Natural killer cell (primary cell): ENCODE results near the gene ITGA3. TPM values are rescaled to one million over a fixed set of nuclear protein-coding genes. Genes with fewer than 3 reads are reported as not detected.

Experiments used
- ATAC-seq, 3 donors: fragments of 150-1000 bp in 2 of 3; fragments of 200-7000 bp in 1 of 3; cut with Tn5 transposase; 1 replicate in 1 of 3; 2 replicates in 2 of 3; pipeline ENCODE4 v1.10.0; 2021; ENCODE audit warnings: mild to moderate bottlenecking in 2 of 3, moderate library complexity in 2 of 3
- DNase-seq, 2 donors: peaks; one replicate each; pipeline versions ENCODE4 v3.0.0 to v3.0.0-alpha.2; 2013 to 2021; ENCODE audit warnings: mixed read lengths in 1 of 2
- H3K27ac ChIP-seq: one replicate; pipeline ENCODE4 v1.5.1; 2013; ENCODE audit warnings: mild to moderate bottlenecking, low read length
- H3K27me3 ChIP-seq: one replicate; pipeline ENCODE4 v1.6.1; 2013; ENCODE audit warnings: low read length; ENCODE audit not compliant: control insufficient read depth, insufficient read depth
- H3K36me3 ChIP-seq: one replicate; pipeline ENCODE4 v1.6.1; 2013; ENCODE audit warnings: low read length; ENCODE audit not compliant: control insufficient read depth, insufficient read depth
- H3K4me1 ChIP-seq: one replicate; pipeline ENCODE4 v1.6.1; 2013; ENCODE audit warnings: low read length; ENCODE audit not compliant: control insufficient read depth, insufficient read depth
- H3K4me3 ChIP-seq: one replicate; pipeline ENCODE4 v1.5.1; 2013; ENCODE audit warnings: low read length
- H3K9me3 ChIP-seq: one replicate; pipeline ENCODE4 v1.6.1; 2013; ENCODE audit warnings: low read length; ENCODE audit not compliant: control insufficient read depth, insufficient read depth
- H3K27ac Mint-ChIP-seq, 2 donors: one replicate each; pipeline ENCODE4 v1.8.0; 2022; ENCODE audit warnings: mild to moderate bottlenecking in 2 of 2, mixed read lengths in 2 of 2, moderate library complexity in 1 of 2
- H3K27me3 Mint-ChIP-seq, 2 donors: one replicate each; pipeline ENCODE4 v1.8.0; 2022; ENCODE audit warnings: low read depth in 2 of 2, mixed read lengths in 2 of 2
- H3K36me3 Mint-ChIP-seq: one replicate; pipeline ENCODE4 v1.8.0; 2022; ENCODE audit warnings: mixed read lengths
- H3K4me1 Mint-ChIP-seq, 2 donors: one replicate each; pipeline ENCODE4 v1.8.0; 2022; ENCODE audit warnings: mixed read lengths in 2 of 2
- H3K4me3 Mint-ChIP-seq: one replicate; pipeline ENCODE4 v1.8.0; 2022; ENCODE audit warnings: mild to moderate bottlenecking, moderate library complexity, mixed read lengths
- H3K9me3 Mint-ChIP-seq, 2 donors: one replicate each; pipeline ENCODE4 v1.8.0; 2022; ENCODE audit warnings: mixed read lengths in 2 of 2
- WGBS: methylation state at CpG from one replicate; pipeline ENCODE4 v1.1.7; 2013; ENCODE audit warnings: missing lambda C conversion rate; ENCODE audit not compliant: insufficient coverage; 5-methylcytosine and 5-hydroxymethylcytosine counted together
- intact Hi-C: fragments of 100-400 bp; cut with micrococcal nuclease; formaldehyde crosslinking; loops from one replicate; pipeline ENCODE4 v1.14.2; 2022
- total RNA-seq, 4 donors: library from RNA; stranded (reverse); fragments of 120-200 nt in 1 of 4; gene quantifications; one replicate each; pipeline versions ENCODE4 v1.2.3 to v1.2.4, GENCODE V29; 2013 to 2022
- TF ChIP-seq, protein P1 (sequence below): fragments of 200-600 bp; IDR thresholded peaks from one replicate; pipeline ENCODE4 v1.8.0; 2022; ENCODE audit warnings: antibody characterized with exemption

Gene ITGA3
- total RNA-seq, 3 donors from 2014 or later (not counting 1 experiment from before 2014, with no cell fraction given): 0.47 to 2.8 (median 1.4) TPM

DNA sequence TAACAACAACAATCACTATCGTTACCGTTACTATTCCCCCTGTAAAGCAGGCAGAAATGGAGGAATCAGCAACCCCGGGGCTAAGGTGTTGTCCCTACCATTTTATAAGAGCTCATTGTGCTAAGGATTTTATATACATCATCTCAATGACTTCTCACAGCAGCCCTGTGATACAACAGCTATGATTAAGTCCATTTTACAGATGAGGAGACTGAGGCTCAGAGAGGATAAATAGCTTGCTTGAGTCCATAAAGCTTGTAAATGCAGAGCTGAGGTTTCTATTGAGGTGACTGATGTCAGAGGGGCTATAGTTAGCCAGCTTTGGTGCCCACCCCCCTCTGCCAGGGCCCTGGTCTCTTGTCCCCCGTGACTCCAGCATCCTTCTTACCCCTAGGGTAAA is 22.5 kb downstream of the ITGA3 start:
- DNase-seq (no peak), ATAC-seq (no peak)
- Histone ChIP-seq H3K9me3 (no peaks in the 10 kb centered on the region), H3K27ac (no peak overlapping the region), H3K4me1 (no peaks in the 10 kb centered on the region), H3K4me3 (no peak overlapping the region), H3K27me3 (no peaks in the 10 kb centered on the region), H3K36me3 (no peaks in the 10 kb centered on the region)
- H3K9me3 Mint-ChIP-seq: no peaks in the 10 kb centered on the region
- H3K36me3 Mint-ChIP-seq: no peaks in the 10 kb centered on the region
- 87% methylated on average over 3 of the region's 4 CpGs for WGBS
- H3K4me1 Mint-ChIP-seq: no peaks in the 10 kb centered on the region
- intact Hi-C loops: no loop called here
- peaks cover 0 to 20% of the 10 kb centered on the region in 2 donors for H3K27me3 Mint-ChIP-seq
- no peak overlapping the region for H3K27ac Mint-ChIP-seq
- TF ChIP-seq, protein P1, sequence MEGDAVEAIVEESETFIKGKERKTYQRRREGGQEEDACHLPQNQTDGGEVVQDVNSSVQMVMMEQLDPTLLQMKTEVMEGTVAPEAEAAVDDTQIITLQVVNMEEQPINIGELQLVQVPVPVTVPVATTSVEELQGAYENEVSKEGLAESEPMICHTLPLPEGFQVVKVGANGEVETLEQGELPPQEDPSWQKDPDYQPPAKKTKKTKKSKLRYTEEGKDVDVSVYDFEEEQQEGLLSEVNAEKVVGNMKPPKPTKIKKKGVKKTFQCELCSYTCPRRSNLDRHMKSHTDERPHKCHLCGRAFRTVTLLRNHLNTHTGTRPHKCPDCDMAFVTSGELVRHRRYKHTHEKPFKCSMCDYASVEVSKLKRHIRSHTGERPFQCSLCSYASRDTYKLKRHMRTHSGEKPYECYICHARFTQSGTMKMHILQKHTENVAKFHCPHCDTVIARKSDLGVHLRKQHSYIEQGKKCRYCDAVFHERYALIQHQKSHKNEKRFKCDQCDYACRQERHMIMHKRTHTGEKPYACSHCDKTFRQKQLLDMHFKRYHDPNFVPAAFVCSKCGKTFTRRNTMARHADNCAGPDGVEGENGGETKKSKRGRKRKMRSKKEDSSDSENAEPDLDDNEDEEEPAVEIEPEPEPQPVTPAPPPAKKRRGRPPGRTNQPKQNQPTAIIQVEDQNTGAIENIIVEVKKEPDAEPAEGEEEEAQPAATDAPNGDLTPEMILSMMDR: no peak
- H3K4me3 Mint-ChIP-seq: no peak overlapping the region

DNA sequence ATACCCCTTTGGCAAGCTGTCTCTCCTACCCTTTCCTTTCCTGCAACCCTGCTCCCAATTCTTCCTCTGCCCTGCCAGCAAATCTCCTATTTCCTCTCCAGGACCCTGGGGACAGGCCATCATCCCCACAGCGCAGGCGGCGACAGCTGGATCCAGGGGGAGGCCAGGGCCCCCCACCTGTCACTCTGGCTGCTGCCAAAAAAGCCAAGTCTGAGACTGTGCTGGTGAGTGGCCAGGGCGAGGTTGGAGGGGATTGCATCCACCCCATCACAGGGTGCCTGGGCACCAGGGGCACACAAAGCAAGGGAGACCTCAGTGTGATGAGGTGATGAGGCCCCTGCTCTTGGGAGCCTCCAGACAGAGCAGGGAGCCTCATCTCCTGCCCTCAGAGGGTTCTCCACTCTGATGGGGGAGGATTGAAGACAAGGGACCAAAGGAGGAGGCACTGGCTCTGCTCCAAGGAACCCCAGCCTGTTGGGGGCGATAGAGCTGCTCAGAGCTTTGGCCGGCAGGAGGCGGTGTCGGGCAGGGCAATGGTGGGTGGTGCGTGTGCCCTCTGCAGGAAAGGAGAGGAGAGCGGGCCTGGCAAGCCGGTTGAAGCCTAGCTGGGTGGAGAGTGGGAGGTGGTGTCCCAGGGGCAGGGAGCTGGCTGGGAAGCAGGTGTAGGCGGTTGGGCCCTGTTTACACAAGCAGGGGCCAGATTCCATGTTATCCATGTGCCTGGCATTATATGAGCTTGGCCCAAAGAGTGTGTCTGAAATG is 23.6 kb downstream of the ITGA3 start:
- Histone ChIP-seq H3K27me3 (no peaks in the 10 kb centered on the region), H3K9me3 (no peaks in the 10 kb centered on the region), H3K27ac (no peak overlapping the region), H3K4me1 (no peaks in the 10 kb centered on the region), H3K4me3 (no peak overlapping the region), H3K36me3 (no peaks in the 10 kb centered on the region)
- TF ChIP-seq, protein P1: no peak
- Mint-ChIP-seq H3K4me3 (no peak overlapping the region), H3K27me3 (peaks cover 0 to 20% of the 10 kb centered on the region in 2 donors), H3K36me3 (no peaks in the 10 kb centered on the region), H3K9me3 (no peaks in the 10 kb centered on the region), H3K27ac (no peak overlapping the region), H3K4me1 (no peaks in the 10 kb centered on the region)
- 89% methylated on average over 12 of the region's 12 CpGs for whole genome bisulfite sequencing
- no peak for ATAC-seq
- DNase-seq: peak in 1 of 2 donors; percentile 41
- intact Hi-C loops: no loop called here

DNA sequence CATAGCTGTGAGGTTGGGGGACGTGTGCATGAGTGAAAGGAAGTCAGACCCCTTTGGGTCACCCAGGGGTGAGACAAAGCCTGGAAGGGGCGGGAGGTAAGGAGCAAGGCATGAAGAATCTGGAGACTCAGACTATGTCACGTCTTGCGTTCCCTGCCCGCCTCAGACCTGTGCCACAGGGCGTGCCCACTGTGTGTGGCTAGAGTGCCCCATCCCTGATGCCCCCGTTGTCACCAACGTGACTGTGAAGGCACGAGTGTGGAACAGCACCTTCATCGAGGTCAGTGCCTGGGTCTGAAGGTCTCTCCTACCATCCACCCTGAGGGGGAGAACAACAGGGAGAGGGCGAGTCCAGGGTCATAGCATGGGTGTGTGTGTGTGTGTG is 24.2 kb downstream of the ITGA3 start:
- intact Hi-C loops: no loop called here
- Histone ChIP-seq H3K4me1 (no peaks in the 10 kb centered on the region), H3K27me3 (no peaks in the 10 kb centered on the region), H3K36me3 (no peaks in the 10 kb centered on the region), H3K9me3 (no peaks in the 10 kb centered on the region), H3K4me3 (no peak overlapping the region), H3K27ac (no peak overlapping the region)
- Mint-ChIP-seq H3K27me3 (peaks cover 0 to 16% of the 10 kb centered on the region in 2 donors), H3K9me3 (no peaks in the 10 kb centered on the region), H3K4me3 (no peak overlapping the region), H3K36me3 (no peaks in the 10 kb centered on the region), H3K27ac (no peak overlapping the region), H3K4me1 (no peaks in the 10 kb centered on the region)
- DNase-seq (no peak), ATAC-seq (no peak)
- TF ChIP-seq, protein P1: no peak
- WGBS: 88% methylated on average over 11 of the region's 11 CpGs

DNA sequence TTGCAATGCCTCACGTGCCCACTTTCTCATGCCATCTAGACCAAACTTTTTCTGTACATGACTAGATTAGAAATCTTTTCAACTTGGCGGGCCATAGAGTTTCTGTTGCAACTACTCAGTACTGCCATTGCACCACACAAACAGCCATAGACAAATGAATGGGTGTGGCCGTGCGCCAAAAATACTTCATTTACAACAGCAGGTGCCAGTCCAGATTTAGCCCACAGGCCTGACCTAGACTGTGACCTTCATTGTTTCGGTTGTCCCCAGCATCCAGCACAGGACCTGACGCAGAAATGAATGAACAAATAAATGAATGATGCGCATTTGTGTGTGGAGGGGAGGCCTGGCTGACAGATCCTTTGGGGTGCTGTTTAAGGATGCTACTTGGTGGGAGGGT is 24.9 kb downstream of the ITGA3 start:
- no peaks in the 10 kb centered on the region for H3K4me1 Mint-ChIP-seq
- DNase-seq (no peak), ATAC-seq (no peak)
- Histone ChIP-seq H3K4me3 (no peak overlapping the region), H3K9me3 (no peaks in the 10 kb centered on the region), H3K36me3 (no peaks in the 10 kb centered on the region), H3K27ac (no peak overlapping the region), H3K4me1 (no peaks in the 10 kb centered on the region), H3K27me3 (no peaks in the 10 kb centered on the region)
- no peaks in the 10 kb centered on the region for H3K9me3 Mint-ChIP-seq
- H3K27me3 Mint-ChIP-seq: peaks cover 0 to 11% of the 10 kb centered on the region in 2 donors
- 91% methylated on average over 7 of the region's 7 CpGs for WGBS
- H3K4me3 Mint-ChIP-seq: no peak overlapping the region
- no peaks in the 10 kb centered on the region for H3K36me3 Mint-ChIP-seq
- H3K27ac Mint-ChIP-seq: no peak overlapping the region
- TF ChIP-seq, protein P1: no peak
- intact Hi-C loops: no loop called here
